Measurements from ENCODE around the gene RAPGEF6. TPM values are rescaled to one million over a fixed set of nuclear protein-coding genes. Genes with fewer than 3 reads are reported as not detected.

Gene RAPGEF6
- polyA plus RNA-seq, 1 donor from 2014 or later: 121 TPM

- no peaks in the 10 kb centered on the region for H3K9me3 ChIP-seq (ENCODE audit: low read length)
- no peak for TF ChIP-seq EP300 (conservative IDR thresholded peaks at IDR 0.05; ENCODE audit: poor library complexity, severe bottlenecking)
- TF ChIP-seq MXI1 (conservative IDR thresholded peaks at IDR 0.05; ENCODE audit: poor library complexity, severe bottlenecking): no peak
- no peak for TF ChIP-seq REST (IDR thresholded peaks at IDR 0.05; ENCODE audit: borderline replicate concordance)
- no peak for TF ChIP-seq RAD21 (conservative IDR thresholded peaks at IDR 0.05)
- TF ChIP-seq TAF1 (IDR thresholded peaks at IDR 0.05; ENCODE audit: low read depth): no peak
- TF ChIP-seq SMC3 (conservative IDR thresholded peaks at IDR 0.05; ENCODE audit: poor library complexity): no peak
- TF ChIP-seq POLR2AphosphoS5 (IDR thresholded peaks at IDR 0.05): no peak
- TF ChIP-seq EZH2 (IDR thresholded peaks at IDR 0.05; ENCODE audit: borderline replicate concordance, insufficient read depth, low read length, poor library complexity, severe bottlenecking): no peak
- no peak for TF ChIP-seq CTCF (IDR thresholded peaks at IDR 0.05; ENCODE audit: poor library complexity, severe bottlenecking)
- no peaks in the 10 kb centered on the region for H3K79me2 ChIP-seq (replicated peaks; ENCODE audit: insufficient read depth, low read length)
- no peak overlapping the region for H3K4me3 ChIP-seq (ENCODE audit: low read length)
- H3K36me3 ChIP-seq (ENCODE audit: insufficient read depth, low read length): no peaks in the 10 kb centered on the region
- no peaks in the 10 kb centered on the region for H4K20me1 ChIP-seq (ENCODE audit: insufficient read depth)
- H3K27me3 ChIP-seq (ENCODE audit: insufficient read depth, low read depth, low read length): no peaks in the 10 kb centered on the region
- H3K4me2 ChIP-seq (ENCODE audit: low read length): no peak overlapping the region
- no peaks in the 10 kb centered on the region for H3F3A ChIP-seq (ENCODE audit: insufficient read depth, low read length, poor library complexity, severe bottlenecking)
- no peaks in the 10 kb centered on the region for H3K9me2 ChIP-seq (ENCODE audit: insufficient read depth, low read length)
- no peak overlapping the region for H3K27ac ChIP-seq (ENCODE audit: low read length)
- H2AFZ ChIP-seq (ENCODE audit: low read depth, low read length): no peak overlapping the region
- H3K9ac ChIP-seq (ENCODE audit: low read length): no peak overlapping the region
Observed at GRCh38 chr5:131539251-131539650, 95.8 kb downstream of the RAPGEF6 start.

GRCh38 chr5:131538177-131538593 is 96.8 kb downstream of the RAPGEF6 start:
- no peak overlapping the region for H3K27ac ChIP-seq (ENCODE audit: low read length)
- H3K4me2 ChIP-seq (ENCODE audit: low read length): no peak overlapping the region
- no peak overlapping the region for H2AFZ ChIP-seq (ENCODE audit: low read depth, low read length)
- no peak overlapping the region for H3K9ac ChIP-seq (ENCODE audit: low read length)
- H3K4me3 ChIP-seq (ENCODE audit: low read length): no peak overlapping the region
- no peaks in the 10 kb centered on the region for H3K79me2 ChIP-seq (replicated peaks; ENCODE audit: insufficient read depth, low read length)
- H3F3A ChIP-seq (ENCODE audit: insufficient read depth, low read length, poor library complexity, severe bottlenecking): no peaks in the 10 kb centered on the region
- H3K36me3 ChIP-seq (ENCODE audit: insufficient read depth, low read length): no peaks in the 10 kb centered on the region
- no peaks in the 10 kb centered on the region for H4K20me1 ChIP-seq (ENCODE audit: insufficient read depth)
- H3K9me2 ChIP-seq (ENCODE audit: insufficient read depth, low read length): no peaks in the 10 kb centered on the region
- H3K9me3 ChIP-seq (ENCODE audit: low read length): no peaks in the 10 kb centered on the region
- no peaks in the 10 kb centered on the region for H3K27me3 ChIP-seq (ENCODE audit: insufficient read depth, low read depth, low read length)
- TF ChIP-seq MXI1 (conservative IDR thresholded peaks at IDR 0.05; ENCODE audit: poor library complexity, severe bottlenecking) (no peak), RAD21 (conservative IDR thresholded peaks at IDR 0.05) (no peak), TAF1 (IDR thresholded peaks at IDR 0.05; ENCODE audit: low read depth) (no peak), POLR2AphosphoS5 (IDR thresholded peaks at IDR 0.05) (no peak), CTCF (IDR thresholded peaks at IDR 0.05; ENCODE audit: poor library complexity, severe bottlenecking) (no peak), REST (IDR thresholded peaks at IDR 0.05; ENCODE audit: borderline replicate concordance) (no peak), EZH2 (IDR thresholded peaks at IDR 0.05; ENCODE audit: borderline replicate concordance, insufficient read depth, low read length, poor library complexity, severe bottlenecking) (no peak), SMC3 (conservative IDR thresholded peaks at IDR 0.05; ENCODE audit: poor library complexity) (no peak), EP300 (conservative IDR thresholded peaks at IDR 0.05; ENCODE audit: poor library complexity, severe bottlenecking) (no peak)

Measured in neural cell (in vitro differentiated cells).